ENCODE measurements around the gene IQSEC1.

DNA sequence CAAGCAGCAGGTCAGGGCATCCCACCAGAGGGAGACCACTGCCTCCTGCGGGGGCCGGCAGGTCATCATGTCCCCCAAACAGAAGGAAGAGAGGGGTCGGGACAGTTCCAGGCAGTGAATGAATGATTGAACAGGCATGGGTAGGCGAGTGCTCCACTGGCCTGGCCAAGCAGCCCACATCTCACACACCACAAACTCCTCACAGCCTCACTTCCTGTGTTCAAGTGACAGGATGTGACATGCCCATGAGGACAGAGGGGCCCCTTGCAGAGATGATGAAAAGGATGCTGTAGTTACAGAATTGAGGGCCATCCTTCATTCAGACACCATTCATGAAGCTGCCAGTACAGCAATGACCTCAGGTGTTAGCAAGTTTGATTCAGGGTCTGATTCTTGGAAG lies 3.7 kb downstream of the IQSEC1 start:
- TF ChIP-seq, protein P1, sequence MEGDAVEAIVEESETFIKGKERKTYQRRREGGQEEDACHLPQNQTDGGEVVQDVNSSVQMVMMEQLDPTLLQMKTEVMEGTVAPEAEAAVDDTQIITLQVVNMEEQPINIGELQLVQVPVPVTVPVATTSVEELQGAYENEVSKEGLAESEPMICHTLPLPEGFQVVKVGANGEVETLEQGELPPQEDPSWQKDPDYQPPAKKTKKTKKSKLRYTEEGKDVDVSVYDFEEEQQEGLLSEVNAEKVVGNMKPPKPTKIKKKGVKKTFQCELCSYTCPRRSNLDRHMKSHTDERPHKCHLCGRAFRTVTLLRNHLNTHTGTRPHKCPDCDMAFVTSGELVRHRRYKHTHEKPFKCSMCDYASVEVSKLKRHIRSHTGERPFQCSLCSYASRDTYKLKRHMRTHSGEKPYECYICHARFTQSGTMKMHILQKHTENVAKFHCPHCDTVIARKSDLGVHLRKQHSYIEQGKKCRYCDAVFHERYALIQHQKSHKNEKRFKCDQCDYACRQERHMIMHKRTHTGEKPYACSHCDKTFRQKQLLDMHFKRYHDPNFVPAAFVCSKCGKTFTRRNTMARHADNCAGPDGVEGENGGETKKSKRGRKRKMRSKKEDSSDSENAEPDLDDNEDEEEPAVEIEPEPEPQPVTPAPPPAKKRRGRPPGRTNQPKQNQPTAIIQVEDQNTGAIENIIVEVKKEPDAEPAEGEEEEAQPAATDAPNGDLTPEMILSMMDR (IDR thresholded peaks at IDR 0.05), result no peak
- TF ChIP-seq POLR2AphosphoS5 (IDR thresholded peaks at IDR 0.05) (no peak), POLR2A (IDR thresholded peaks at IDR 0.05) (no peak)

Data from transverse colon (tissue), 4 donors.